ENCODE measurements around the gene CALY.
"Not testable (repeated sequence)": the region's sequence is repeated elsewhere in the genome, so short reads cannot be mapped to it uniquely, and the experiment has no call there.

The CALY gene

DNA sequence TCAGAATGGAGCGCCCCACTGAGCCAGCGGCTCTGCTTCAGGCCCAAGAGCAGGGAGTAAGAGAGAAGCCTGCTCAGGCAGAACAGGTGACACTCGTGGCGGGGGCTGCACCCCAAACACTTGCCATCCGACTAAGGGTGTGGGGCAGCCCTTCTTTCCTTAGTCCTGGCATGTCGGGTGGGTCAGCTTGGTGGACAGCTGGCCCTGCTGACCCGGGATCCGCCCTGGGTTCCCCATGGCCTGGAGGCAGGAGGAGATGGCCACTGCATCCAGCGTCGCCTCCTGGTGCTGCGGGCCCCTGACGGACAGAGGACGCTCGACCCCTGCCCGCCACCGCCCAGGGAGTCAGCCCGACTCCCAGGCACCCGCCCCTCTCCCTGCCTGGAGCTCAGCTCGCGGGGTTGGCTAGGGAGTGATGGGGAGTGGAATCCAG is 41.1 kb upstream of the CALY start:
- WGBS (ENCODE audit: extremely low coverage, insufficient coverage, insufficient read length), result no CpG with 5 or more reads among the region's 20 CpGs
- H2AK5ac ChIP-seq (ENCODE audit: low read length), result no peak overlapping the region
- no peak overlapping the region for H2BK5ac ChIP-seq (ENCODE audit: low read depth, low read length, poor library complexity)
- no peak overlapping the region for H3K9ac ChIP-seq (ENCODE audit: low read length)
- H4K12ac ChIP-seq (ENCODE audit: low read depth, low read length), result no peak overlapping the region
- H3K36me3 ChIP-seq (ENCODE audit: control insufficient read depth in 1 of 2, insufficient read depth in 2 of 2, low read length in 2 of 2), result no peaks in the 10 kb centered on the region
- peak overlapping the region; percentile 94 for H3K4me2 ChIP-seq (ENCODE audit: low read length)
- no peak overlapping the region for H3K27ac ChIP-seq (ENCODE audit: low read depth, low read length)
- H3K14ac ChIP-seq (ENCODE audit: low read length), result no peak overlapping the region
- H4K8ac ChIP-seq (ENCODE audit: low read depth, low read length), result peak overlapping the region; percentile 1
- H3K4me3 ChIP-seq (ENCODE audit: low read depth, low read length), result peak overlapping the region; percentile 81
- H3K23ac ChIP-seq (ENCODE audit: low read length), result no peak overlapping the region
- peaks cover 6% of the 10 kb centered on the region for H3K9me3 ChIP-seq (ENCODE audit: insufficient read depth, low read depth, low read length)
- H3K79me1 ChIP-seq (ENCODE audit: low read length), result peaks cover 2% of the 10 kb centered on the region
- H4K91ac ChIP-seq (ENCODE audit: low read depth, low read length), result no peak overlapping the region
- DNase-seq, result no peak
- H3K27me3 ChIP-seq (ENCODE audit: insufficient read depth, low read length), result peaks cover 8% of the 10 kb centered on the region
- peak overlapping the region; percentile 19 for H2AFZ ChIP-seq (ENCODE audit: insufficient read depth, low read length, poor library complexity)
- H3K79me2 ChIP-seq (ENCODE audit: control insufficient read depth, insufficient read depth, low read length, poor library complexity), result peaks cover 4% of the 10 kb centered on the region
- H3K4ac ChIP-seq (ENCODE audit: low read depth, low read length), result no peak overlapping the region
- no peak overlapping the region for H2BK120ac ChIP-seq (ENCODE audit: insufficient read depth, low read length, poor library complexity)
- no peak overlapping the region for H3K18ac ChIP-seq (ENCODE audit: low read length)
- H3K4me1 ChIP-seq (ENCODE audit: control insufficient read depth in 1 of 2, insufficient read depth in 2 of 2, low read length in 2 of 2), result peaks cover 3 to 4% of the 10 kb centered on the region in 2 experiments
- H2BK12ac ChIP-seq (ENCODE audit: low read length), result no peak overlapping the region

DNA sequence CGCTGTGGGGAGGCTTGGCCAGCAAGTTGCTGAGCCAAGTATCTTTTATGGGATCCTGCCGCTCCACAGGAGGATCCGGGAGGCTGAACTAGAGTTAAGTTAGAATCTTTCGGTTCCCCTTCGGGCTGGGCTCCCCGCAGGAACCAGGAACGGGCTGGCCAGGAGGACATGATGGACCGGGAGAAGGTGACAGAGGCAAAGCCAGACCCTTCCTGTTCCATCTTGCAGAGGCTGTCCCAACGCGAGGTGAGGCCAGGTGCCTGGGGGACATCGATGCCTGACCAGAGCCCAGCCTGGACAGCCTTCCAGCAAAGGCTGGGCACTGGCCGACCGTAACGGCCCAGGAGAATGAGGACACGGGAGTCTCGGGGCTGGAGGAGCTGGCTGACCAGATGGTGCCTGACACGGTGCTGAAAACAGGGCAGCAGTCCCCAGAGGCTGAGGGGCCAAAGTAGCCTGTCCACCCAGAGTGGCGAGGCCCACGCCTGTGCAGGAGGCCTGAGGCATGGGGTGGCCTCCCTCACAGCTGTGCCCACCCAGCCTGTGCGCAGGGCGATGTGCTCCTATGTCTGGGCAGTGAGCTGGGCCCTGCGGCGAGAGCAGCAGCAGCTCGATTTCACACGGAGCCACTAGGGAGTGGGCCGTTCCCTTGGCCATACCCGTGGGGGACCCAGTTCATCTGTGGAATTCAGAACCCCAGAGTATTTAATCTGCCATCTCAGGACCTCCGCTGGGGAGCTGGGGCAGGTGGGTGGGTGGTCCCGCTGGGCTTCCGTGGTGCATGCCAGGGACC is 40.5 kb upstream of the CALY start:
- Histone ChIP-seq H3K14ac (ENCODE audit: low read length) (no peak overlapping the region), H2AFZ (ENCODE audit: insufficient read depth, low read length, poor library complexity) (no peak overlapping the region), H2BK5ac (ENCODE audit: low read depth, low read length, poor library complexity) (no peak overlapping the region), H2BK12ac (ENCODE audit: low read length) (no peak overlapping the region), H3K4ac (ENCODE audit: low read depth, low read length) (no peak overlapping the region), H3K79me2 (ENCODE audit: control insufficient read depth, insufficient read depth, low read length, poor library complexity) (peaks cover 4% of the 10 kb centered on the region), H3K23ac (ENCODE audit: low read length) (no peak overlapping the region), H3K27me3 (ENCODE audit: insufficient read depth, low read length) (peaks cover 8% of the 10 kb centered on the region), H3K9me3 (ENCODE audit: insufficient read depth, low read depth, low read length) (peaks cover 6% of the 10 kb centered on the region), H2AK5ac (ENCODE audit: low read length) (no peak overlapping the region), H2BK120ac (ENCODE audit: insufficient read depth, low read length, poor library complexity) (no peak overlapping the region), H3K18ac (ENCODE audit: low read length) (no peak overlapping the region), H3K4me3 (ENCODE audit: low read depth, low read length) (no peak overlapping the region), H3K27ac (ENCODE audit: low read depth, low read length) (no peak overlapping the region), H4K8ac (ENCODE audit: low read depth, low read length) (no peak overlapping the region), H3K79me1 (ENCODE audit: low read length) (peaks cover 2% of the 10 kb centered on the region), H3K4me1 (ENCODE audit: control insufficient read depth in 1 of 2, insufficient read depth in 2 of 2, low read length in 2 of 2) (peaks cover 7 to 8% of the 10 kb centered on the region in 2 experiments), H4K12ac (ENCODE audit: low read depth, low read length) (no peak overlapping the region), H3K36me3 (ENCODE audit: control insufficient read depth in 1 of 2, insufficient read depth in 2 of 2, low read length in 2 of 2) (no peaks in the 10 kb centered on the region), H4K91ac (ENCODE audit: low read depth, low read length) (no peak overlapping the region), H3K9ac (ENCODE audit: low read length) (no peak overlapping the region), H3K4me2 (ENCODE audit: low read length) (no peak overlapping the region)
- no peak for DNase-seq
- no CpG with 5 or more reads among the region's 30 CpGs for WGBS (ENCODE audit: extremely low coverage, insufficient coverage, insufficient read length)

DNA sequence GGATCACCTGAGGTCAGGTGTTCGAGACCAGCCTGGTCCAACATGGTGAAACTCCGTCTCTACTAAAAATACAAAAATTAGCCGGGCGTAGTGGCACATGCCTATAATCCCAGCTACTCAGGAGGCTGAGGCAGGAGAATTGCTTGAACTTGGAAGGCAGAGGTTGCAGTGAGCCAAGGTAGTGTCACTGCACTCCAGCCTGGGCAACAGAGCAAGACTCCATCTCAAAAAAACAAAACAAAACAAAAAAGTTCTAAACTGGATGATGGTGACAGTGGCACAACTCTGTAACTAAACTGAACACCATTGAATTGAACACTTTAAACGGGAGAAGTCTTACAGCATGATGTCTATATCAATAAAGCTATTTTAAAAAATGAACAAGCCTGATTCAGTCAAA is 39.5 kb upstream of the CALY start:
- not testable (repeated sequence) for H3K27me3 ChIP-seq (ENCODE audit: insufficient read depth, low read length); H2BK5ac ChIP-seq (ENCODE audit: low read depth, low read length, poor library complexity); H3K4me2 ChIP-seq (ENCODE audit: low read length); H3K4me3 ChIP-seq (ENCODE audit: low read depth, low read length); H3K9me3 ChIP-seq (ENCODE audit: insufficient read depth, low read depth, low read length); H2AK5ac ChIP-seq (ENCODE audit: low read length); H3K79me1 ChIP-seq (ENCODE audit: low read length); H3K14ac ChIP-seq (ENCODE audit: low read length); H4K91ac ChIP-seq (ENCODE audit: low read depth, low read length); H3K9ac ChIP-seq (ENCODE audit: low read length); H3K36me3 ChIP-seq (ENCODE audit: control insufficient read depth in 1 of 2, insufficient read depth in 2 of 2, low read length in 2 of 2); H2AFZ ChIP-seq (ENCODE audit: insufficient read depth, low read length, poor library complexity); H2BK120ac ChIP-seq (ENCODE audit: insufficient read depth, low read length, poor library complexity); H3K18ac ChIP-seq (ENCODE audit: low read length); H4K12ac ChIP-seq (ENCODE audit: low read depth, low read length); H3K4ac ChIP-seq (ENCODE audit: low read depth, low read length); H2BK12ac ChIP-seq (ENCODE audit: low read length); H3K23ac ChIP-seq (ENCODE audit: low read length); H4K8ac ChIP-seq (ENCODE audit: low read depth, low read length); H3K79me2 ChIP-seq (ENCODE audit: control insufficient read depth, insufficient read depth, low read length, poor library complexity); H3K27ac ChIP-seq (ENCODE audit: low read depth, low read length); DNase-seq
- WGBS (ENCODE audit: extremely low coverage, insufficient coverage, insufficient read length), result no CpG with 5 or more reads among the region's 5 CpGs
- peaks cover 9 to 11% of the 10 kb centered on the region in 2 experiments for H3K4me1 ChIP-seq (ENCODE audit: control insufficient read depth in 1 of 2, insufficient read depth in 2 of 2, low read length in 2 of 2)

DNA sequence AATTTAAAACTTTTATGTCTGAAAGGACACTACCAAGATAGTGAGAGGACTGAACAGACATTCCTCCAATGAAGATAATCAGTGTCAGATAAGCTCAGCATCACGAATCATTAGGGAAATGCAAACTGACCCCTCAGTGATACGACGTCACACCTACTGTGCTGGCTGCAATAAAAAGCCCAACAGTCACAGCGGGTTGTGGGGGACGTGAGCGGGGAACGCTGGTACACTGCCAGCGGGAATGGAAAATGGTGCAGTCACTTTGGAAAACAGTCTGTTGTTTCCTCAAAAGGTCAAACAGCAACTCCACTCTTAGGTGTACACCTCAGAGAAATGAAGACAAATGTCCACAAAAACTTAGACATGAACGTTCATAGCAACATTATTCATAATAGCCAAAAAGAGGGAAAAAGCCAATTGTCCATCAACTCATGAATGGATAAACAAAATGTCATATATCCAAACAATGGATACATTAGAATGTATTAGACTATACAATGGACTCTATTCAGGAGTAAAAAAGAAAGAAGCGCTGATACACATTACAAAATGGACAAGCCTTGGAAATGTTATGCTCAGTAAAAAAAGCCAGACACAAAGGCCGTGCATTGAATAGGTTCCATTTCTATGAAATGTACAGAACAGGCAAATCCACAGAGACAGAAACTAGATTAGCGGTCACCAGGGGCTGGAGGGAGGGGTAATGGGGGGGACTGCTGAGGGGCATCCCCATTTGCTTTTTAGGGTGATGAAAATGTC is 38.8 kb upstream of the CALY start:
- Histone ChIP-seq H3K36me3 (ENCODE audit: control insufficient read depth in 1 of 2, insufficient read depth in 2 of 2, low read length in 2 of 2) (peaks cover 3 to 8% of the 10 kb centered on the region in 2 experiments), H3K4me1 (ENCODE audit: control insufficient read depth in 1 of 2, insufficient read depth in 2 of 2, low read length in 2 of 2) (peaks cover 9 to 11% of the 10 kb centered on the region in 2 experiments)

More for the DNA sequence above, 38.8 kb upstream of the CALY start:
- no peak overlapping the region for H2AK5ac ChIP-seq (ENCODE audit: low read length)
- no CpG with 5 or more reads among the region's 12 CpGs for WGBS (ENCODE audit: extremely low coverage, insufficient coverage, insufficient read length)
- H4K12ac ChIP-seq (ENCODE audit: low read depth, low read length), result no peak overlapping the region
- H3K27me3 ChIP-seq (ENCODE audit: insufficient read depth, low read length), result peaks cover 8% of the 10 kb centered on the region
- H3K27ac ChIP-seq (ENCODE audit: low read depth, low read length), result no peak overlapping the region
- peaks cover 6% of the 10 kb centered on the region for H3K9me3 ChIP-seq (ENCODE audit: insufficient read depth, low read depth, low read length)
- H4K91ac ChIP-seq (ENCODE audit: low read depth, low read length), result no peak overlapping the region
- no peak overlapping the region for H3K9ac ChIP-seq (ENCODE audit: low read length)
- H3K4me3 ChIP-seq (ENCODE audit: low read depth, low read length), result no peak overlapping the region
- peaks cover 4% of the 10 kb centered on the region for H3K79me2 ChIP-seq (ENCODE audit: control insufficient read depth, insufficient read depth, low read length, poor library complexity)
- no peak overlapping the region for H2BK12ac ChIP-seq (ENCODE audit: low read length)
- no peak overlapping the region for H3K4ac ChIP-seq (ENCODE audit: low read depth, low read length)
- no peak overlapping the region for H2AFZ ChIP-seq (ENCODE audit: insufficient read depth, low read length, poor library complexity)
- H3K23ac ChIP-seq (ENCODE audit: low read length), result no peak overlapping the region
- H4K8ac ChIP-seq (ENCODE audit: low read depth, low read length), result no peak overlapping the region
- H3K18ac ChIP-seq (ENCODE audit: low read length), result no peak overlapping the region
- no peak overlapping the region for H3K4me2 ChIP-seq (ENCODE audit: low read length)
- no peak overlapping the region for H3K14ac ChIP-seq (ENCODE audit: low read length)
- H3K79me1 ChIP-seq (ENCODE audit: low read length), result peaks cover 2% of the 10 kb centered on the region
- DNase-seq, result no peak
- H2BK5ac ChIP-seq (ENCODE audit: low read depth, low read length, poor library complexity), result no peak overlapping the region
- H2BK120ac ChIP-seq (ENCODE audit: insufficient read depth, low read length, poor library complexity), result no peak overlapping the region
